Fibroblast of lung (primary cell): ENCODE measurements around the gene TSGA10IP.
"Not testable (repeated sequence)": the region's sequence is repeated elsewhere in the genome, so short reads cannot be mapped to it uniquely, and the experiment has no call there.

Experiments
- EZH2 ChIP-seq: IDR thresholded peaks from 2 replicates; pipeline ENCODE4 v1.5.1; 2012; ENCODE audit warnings: low read length, control low read depth, mild to moderate bottlenecking; ENCODE audit errors: missing control alignments
- TF ChIP-seq, protein P1 (sequence below), 2 donors: IDR thresholded peaks in 1 of 2; conservative IDR thresholded peaks in 1 of 2; 1 replicate in 1 of 2; 2 replicates in 1 of 2; pipeline ENCODE4 v1.5.1; 2011 to 2012; ENCODE audit warnings: low read length in 2 of 2, control low read depth in 1 of 2, inconsistent platforms in 1 of 2, low read depth in 1 of 2, mild to moderate bottlenecking in 1 of 2

DNA sequence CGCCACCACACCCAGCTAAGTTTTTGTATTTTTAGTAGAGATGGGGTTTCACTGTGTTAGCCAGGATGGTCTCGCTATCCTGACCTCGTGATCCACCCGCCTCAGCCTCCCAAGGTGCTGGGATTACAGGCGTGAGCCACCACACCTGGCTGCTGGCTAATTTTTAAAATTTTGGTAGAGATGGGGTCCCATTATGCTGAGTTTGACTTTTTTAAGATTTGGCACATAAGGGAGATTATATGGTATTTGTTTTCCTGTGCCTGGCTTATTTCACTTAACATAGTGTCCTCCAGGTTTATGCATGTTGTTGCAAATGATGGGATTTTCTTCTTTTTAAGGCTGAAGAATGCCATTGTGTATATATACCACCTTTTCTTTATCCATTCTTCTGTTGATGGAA, 5.4 kb downstream of the TSGA10IP start:
- TF ChIP-seq, protein P1, sequence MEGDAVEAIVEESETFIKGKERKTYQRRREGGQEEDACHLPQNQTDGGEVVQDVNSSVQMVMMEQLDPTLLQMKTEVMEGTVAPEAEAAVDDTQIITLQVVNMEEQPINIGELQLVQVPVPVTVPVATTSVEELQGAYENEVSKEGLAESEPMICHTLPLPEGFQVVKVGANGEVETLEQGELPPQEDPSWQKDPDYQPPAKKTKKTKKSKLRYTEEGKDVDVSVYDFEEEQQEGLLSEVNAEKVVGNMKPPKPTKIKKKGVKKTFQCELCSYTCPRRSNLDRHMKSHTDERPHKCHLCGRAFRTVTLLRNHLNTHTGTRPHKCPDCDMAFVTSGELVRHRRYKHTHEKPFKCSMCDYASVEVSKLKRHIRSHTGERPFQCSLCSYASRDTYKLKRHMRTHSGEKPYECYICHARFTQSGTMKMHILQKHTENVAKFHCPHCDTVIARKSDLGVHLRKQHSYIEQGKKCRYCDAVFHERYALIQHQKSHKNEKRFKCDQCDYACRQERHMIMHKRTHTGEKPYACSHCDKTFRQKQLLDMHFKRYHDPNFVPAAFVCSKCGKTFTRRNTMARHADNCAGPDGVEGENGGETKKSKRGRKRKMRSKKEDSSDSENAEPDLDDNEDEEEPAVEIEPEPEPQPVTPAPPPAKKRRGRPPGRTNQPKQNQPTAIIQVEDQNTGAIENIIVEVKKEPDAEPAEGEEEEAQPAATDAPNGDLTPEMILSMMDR (conservative IDR thresholded peaks at IDR 0.05 in 1 of 2, IDR thresholded peaks at IDR 0.05 in 1 of 2; ENCODE audit: low read depth in 1 of 2, low read length in 2 of 2), result not testable (repeated sequence)
- TF ChIP-seq EZH2, result not testable (repeated sequence)
